GM19025 (cell line): Measurements from ENCODE around the gene SUPT5H.
"Not testable (repeated sequence)": the region's sequence is repeated elsewhere in the genome, so short reads cannot be mapped to it uniquely, and the experiment has no call there.

Experiments
- ATAC-seq: cut with Tn5 transposase; IDR thresholded peaks from one replicate; pipeline ENCODE4 v1.9.1; 2021; ENCODE audit warnings: mild to moderate bottlenecking, low read depth, moderate library complexity; ENCODE audit not compliant: unreplicated experiment

The SUPT5H gene

GRCh38 chr19:39449116-39449797, 3.9 kb downstream of the SUPT5H start:
- no peak for ATAC-seq

GRCh38 chr19:39451257-39451656, 5.9 kb downstream of the SUPT5H start:
- ATAC-seq, result not testable (repeated sequence)

DNA sequence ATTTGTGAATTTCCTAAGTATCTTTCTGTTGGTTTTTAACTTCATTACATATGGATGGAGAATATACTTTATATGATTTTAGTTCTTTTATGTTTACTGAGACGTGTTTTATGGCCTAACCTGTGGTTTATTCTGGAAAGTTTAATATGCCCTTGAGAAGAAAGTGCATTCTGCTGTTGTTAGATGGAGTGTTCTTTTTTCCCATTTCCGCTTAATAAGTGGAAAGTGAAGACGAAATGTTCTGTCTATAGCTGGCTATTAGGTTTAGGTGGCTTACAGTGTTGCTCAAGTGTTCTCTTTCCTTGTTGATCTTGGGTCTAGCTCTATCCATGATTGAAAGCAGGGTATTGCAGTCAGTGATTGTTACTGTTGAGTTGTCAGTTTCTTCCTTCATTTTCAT, 18.0 kb downstream of the SUPT5H start:
- ATAC-seq, result no peak

DNA sequence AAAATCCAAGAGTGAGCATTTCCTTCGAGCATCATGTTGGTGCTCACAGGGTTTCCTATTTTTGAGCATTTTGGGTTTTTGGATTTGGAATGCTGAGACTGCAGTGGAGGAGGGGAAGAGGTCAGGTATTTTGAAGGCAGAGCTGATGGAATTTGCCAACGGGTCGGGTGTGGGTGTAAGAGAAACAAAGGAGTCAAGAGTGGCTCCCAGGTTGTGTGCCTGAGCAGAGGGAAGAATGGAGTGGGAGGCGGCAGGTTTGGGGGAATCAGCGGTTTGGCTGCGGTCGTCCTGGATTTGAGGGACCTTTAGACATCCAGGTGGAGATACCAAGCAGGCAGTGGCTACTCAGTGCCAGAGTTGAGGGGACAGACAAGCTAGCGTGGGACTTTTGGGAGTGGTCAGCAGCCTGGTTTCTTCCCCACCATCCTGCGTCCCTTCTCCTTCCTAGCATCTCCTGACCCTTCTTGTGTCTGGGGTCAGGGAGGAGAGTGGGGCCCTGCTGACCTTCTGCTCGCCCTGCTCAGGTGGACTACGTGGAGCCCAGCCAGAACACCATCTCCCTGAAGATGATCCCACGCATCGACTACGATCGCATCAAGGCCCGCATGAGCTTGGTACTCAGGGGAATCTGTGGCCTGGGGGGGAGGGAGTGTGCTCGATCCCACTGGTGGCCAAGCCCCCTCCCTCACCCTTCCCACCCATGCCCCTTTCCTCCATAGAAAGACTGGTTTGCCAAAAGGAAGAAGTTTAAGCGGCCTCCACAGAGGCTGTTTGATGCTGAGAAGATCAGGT, 20.8 kb downstream of the SUPT5H start:
- no peak for ATAC-seq

- ATAC-seq, result no peak
Measured at GRCh38 chr19:39467941-39468340, 22.6 kb downstream of the SUPT5H start.

DNA sequence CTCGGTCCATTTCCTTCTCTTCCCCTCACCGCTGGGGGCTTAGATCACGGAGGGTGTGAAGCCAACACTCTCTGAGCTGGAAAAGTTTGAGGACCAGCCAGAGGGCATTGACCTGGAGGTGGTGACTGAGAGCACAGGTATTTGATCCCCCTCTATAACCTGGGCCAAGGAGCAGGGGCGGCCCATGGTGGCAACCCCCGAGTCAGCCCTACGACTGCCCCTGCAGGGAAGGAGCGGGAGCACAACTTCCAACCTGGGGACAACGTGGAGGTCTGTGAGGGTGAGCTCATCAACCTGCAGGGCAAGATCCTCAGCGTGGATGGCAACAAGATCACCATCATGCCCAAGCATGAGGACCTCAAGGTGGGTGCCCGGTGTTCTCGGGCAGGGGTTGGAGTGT, 23.7 kb downstream of the SUPT5H start:
- ATAC-seq, result no peak

- ATAC-seq, result no peak
Measured at GRCh38 chr19:39469567-39469966, 24.2 kb downstream of the SUPT5H start.

DNA sequence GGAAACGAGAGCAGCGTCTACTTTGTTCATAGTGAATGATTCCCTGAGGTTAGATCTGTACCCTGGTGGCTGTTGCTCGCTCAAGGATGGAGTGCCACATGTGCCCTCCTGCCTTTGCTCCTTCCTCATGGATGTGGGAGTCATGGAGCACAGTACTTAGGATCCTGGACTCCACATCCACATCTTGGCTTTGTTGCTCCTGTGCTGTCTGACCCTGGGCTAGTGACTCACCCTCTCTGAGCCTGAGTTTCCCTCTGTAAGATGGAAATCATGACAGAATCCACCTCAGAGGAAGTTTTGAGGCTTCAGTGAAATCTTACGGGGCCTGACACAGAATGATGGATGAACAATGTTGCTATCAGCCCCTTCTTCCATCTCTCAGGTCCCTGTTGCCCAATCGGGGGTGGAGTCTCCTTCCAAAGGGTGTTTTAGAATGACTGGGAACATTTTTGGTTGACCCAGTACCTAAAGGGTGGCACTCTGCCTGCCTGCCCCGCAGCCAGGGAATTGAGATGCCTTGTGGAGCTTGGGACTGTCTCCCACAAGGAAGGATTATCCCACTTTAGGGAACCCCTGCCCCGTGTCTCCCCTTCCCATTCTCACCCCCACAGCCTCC, 25.4 kb downstream of the SUPT5H start:
- ATAC-seq, result no peak

- ATAC-seq, result no peak
Measured at GRCh38 chr19:39471756-39472536, 26.6 kb downstream of the SUPT5H start.

- ATAC-seq, result no peak
Measured at GRCh38 chr19:39472746-39473442, 27.5 kb downstream of the SUPT5H start.

DNA sequence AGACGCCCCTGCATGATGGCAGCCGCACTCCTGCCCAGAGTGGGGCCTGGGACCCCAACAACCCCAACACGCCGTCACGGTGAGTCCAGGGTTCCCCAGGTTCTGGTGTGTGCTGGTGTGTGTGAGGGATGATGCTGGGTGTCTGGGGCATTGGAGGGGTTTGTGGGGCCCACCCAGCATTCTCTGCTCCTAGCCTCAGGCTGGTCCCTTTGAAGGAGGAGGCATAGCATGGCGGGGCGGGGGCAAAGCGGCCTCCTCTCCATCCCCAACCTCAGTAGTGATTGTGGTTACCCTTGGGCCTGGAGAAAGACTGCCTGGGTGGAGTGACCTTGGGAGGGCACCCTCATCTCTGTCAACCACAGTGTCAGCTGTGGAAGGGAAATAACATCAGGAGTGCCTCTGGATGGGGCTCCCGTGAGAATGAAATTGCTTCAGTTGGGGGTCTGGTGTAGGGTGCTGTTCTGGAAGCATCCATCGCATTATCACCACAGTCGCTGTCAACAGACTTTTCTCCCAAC, 28.1 kb downstream of the SUPT5H start:
- no peak for ATAC-seq

DNA sequence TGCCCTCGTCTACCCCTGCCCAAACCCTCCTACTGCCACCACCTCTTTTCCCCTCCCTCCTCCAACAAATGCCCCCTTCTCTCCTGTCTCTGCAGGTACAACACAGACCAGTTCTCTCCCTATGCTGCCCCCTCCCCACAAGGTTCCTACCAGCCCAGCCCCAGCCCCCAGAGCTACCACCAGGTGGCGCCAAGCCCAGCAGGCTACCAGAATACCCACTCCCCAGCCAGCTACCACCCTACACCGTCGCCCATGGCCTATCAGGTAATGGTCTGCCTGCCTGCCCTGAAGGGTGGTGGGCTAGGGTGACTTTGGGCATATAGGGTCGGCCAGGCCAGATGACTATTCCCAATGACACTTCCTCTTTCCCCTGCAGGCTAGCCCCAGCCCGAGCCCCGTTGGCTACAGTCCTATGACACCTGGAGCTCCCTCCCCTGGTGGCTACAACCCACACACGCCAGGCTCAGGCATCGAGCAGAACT, 28.8 kb downstream of the SUPT5H start:
- no peak for ATAC-seq

GRCh38 chr19:39475748-39476147, 30.4 kb downstream of the SUPT5H start:
- no peak for ATAC-seq

- not testable (repeated sequence) for ATAC-seq
Measured at GRCh38 chr19:39479319-39479801, 34.0 kb downstream of the SUPT5H start.

- no peak for ATAC-seq
Measured at GRCh38 chr19:39479916-39480315, 34.5 kb downstream of the SUPT5H start.

- ATAC-seq, result peak; percentile 88
Measured at GRCh38 chr19:39480337-39481228, 35.2 kb downstream of the SUPT5H start, which contains the start of gene TIMM50. TIMM50 (plus strand) TSS chr19:39480838; CDS start chr19:39480854, 16 bp downstream.

GRCh38 chr19:39481229-39481545, 35.8 kb downstream of the SUPT5H start:
- ATAC-seq, result no peak

GRCh38 chr19:39481676-39482075, 36.3 kb downstream of the SUPT5H start:
- ATAC-seq, result no peak

DNA sequence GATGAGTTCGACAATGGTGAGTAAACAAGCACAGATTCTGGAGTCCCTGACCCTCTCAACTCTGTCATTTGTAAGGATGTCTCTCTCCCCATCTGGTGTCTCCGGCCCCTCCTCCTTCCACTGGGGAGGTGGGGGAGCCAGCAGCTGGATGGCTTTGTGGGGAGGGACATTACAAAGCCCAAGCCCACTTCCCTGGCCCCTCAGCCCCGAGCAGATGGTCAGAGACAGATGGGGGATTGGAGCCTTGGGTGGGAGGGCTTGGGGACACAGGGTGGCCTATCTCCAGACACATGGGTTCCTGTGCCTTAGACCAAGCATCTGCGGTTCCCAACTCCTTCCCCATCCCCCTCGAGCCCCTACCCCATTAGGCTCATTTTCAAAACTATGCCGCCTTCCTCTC, 37.8 kb downstream of the SUPT5H start:
- ATAC-seq, result no peak
